NCI-H748 (cell line): ENCODE measurements around the gene RDM1.
"Not testable (repeated sequence)": the region's sequence is repeated elsewhere in the genome, so short reads cannot be mapped to it uniquely, and the experiment has no call there.

Experiments
- DNase-seq: peaks from one replicate; lab custom pipeline; 2025; ENCODE audit not compliant: unreplicated experiment; lab: John Stamatoyannopoulos, UW

Gene RDM1, protein sequence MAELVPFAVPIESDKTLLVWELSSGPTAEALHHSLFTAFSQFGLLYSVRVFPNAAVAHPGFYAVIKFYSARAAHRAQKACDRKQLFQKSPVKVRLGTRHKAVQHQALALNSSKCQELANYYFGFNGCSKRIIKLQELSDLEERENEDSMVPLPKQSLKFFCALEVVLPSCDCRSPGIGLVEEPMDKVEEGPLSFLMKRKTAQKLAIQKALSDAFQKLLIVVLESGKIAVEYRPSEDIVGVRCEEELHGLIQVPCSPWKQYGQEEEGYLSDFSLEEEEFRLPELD

GRCh38 chr17:35930211-35931065, at the start of gene RDM1:
Gene RDM1 (minus strand): TSS chr17:35930773. CDS start chr17:35930727, 46 bp downstream.
- peak; percentile 90 for DNase-seq

DNA sequence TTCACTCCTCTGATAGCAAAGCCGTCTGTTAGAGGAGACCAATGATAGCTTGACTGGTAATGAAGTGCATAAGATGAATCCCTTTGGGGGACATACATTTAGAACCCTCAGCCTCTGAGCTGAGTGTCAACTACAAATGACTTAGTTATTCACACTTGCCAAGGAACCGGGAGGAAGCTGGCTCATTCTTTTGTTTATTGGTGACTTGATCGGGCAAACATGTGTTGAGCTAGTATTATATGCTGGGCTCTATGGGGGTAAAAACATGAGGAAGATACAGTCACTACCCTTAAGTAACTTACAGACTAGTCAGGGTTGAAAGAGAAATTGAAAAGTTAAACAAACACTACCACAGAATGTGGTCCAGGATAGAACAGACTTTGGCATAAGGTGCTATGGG, 47.8 kb upstream of the RDM1 start:
- no peak for DNase-seq

- DNase-seq = no peak
Observed at GRCh38 chr17:35977509-35977908, 46.9 kb upstream of the RDM1 start.

DNA sequence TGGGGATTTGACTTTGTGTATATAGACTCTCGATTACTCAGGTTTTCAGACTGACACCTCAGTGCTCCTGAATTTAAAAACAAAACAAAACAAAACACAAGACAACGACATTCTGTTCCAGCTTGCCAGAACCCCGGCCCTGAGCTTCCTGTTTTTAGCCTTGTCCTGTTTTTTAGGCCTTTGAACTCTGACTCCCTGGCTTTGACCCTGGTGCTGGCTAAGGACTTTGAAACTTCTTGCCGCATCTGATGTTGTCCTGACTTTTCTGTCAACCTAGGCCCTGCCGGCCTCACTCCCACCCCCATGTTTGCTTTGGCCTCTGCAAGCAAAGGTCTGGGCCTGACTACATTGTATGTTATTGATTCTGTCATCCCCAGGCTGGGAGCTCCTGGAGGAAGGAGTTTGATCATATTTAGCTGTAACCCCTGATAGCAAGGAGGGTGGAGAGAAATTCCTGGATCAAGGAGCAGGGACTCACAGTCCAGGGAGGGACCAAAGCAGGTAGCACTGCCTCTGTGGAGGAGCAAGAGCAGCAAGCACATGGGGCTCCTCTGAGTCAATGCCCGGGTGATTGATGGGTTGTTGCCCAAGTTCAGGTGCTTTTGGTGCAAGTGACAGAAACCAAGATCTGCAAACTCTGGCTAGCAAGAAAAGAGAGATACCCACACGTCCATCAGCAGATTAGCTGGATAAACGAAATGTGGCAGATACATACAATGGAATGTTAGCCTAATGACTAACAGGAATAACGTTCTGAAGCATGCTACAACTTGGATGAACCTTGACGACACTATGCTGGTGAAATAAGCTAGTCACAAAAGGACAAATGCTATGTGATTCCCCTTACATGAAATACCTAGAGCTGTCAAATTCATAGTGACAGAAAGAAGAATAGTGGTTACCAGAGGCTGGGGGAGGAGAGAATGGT, 43.0 kb upstream of the RDM1 start:
- no peak for DNase-seq

- DNase-seq = no peak
Observed at GRCh38 chr17:35972945-35973332, 42.4 kb upstream of the RDM1 start.

- no peak for DNase-seq
Observed at GRCh38 chr17:35972535-35972934, 42.0 kb upstream of the RDM1 start.

GRCh38 chr17:35972066-35972465, 41.5 kb upstream of the RDM1 start:
- no peak for DNase-seq

GRCh38 chr17:35969558-35970380, 39.2 kb upstream of the RDM1 start:
- peak; percentile 71 for DNase-seq

DNA sequence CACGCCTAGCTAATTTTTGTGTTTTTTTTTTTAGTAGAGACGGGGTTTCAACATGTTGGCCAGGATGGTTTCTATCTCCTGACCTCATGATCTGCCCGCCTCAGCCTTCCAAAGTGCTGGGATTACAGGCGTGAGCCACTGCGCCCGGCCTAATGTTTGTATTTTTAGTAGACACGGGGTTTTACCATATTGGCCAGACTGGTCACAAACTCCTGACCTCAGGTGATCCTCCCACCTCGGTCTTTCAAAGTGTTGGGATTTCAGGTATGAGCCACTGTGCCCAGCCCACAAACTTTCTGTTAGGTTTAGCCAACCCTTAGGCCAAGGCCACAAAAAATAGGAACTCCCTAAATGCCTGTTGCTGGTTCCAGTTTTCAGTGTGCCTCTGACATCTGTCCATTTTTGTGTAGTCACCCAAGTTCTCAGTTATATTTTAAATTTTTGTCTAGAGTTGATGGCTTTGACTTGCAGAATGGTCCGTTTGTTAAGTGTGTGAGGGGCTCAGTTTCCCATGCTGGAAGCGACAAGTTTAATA, 38.0 kb upstream of the RDM1 start:
- DNase-seq = no peak

DNA sequence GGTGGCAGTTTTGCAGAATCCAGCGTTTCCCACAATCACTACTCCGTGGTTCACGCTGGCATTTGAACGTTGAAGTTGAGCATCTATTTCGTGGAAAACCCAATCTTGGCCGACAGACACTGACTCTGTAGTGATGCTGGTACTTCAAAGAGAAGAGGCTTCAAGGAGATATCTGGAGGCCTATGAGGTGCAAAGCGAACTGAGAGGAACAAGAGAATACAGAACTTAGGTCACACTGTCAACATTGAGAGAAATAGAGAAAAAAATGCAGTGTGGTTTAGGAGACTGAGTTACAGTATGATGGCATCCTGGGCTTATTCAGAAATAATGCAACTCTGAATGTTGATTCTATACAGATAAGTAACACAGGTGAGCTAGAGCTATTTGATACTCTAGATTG, 34.7 kb upstream of the RDM1 start:
- DNase-seq = no peak

GRCh38 chr17:35963663-35964062, 33.1 kb upstream of the RDM1 start:
- no peak for DNase-seq

DNA sequence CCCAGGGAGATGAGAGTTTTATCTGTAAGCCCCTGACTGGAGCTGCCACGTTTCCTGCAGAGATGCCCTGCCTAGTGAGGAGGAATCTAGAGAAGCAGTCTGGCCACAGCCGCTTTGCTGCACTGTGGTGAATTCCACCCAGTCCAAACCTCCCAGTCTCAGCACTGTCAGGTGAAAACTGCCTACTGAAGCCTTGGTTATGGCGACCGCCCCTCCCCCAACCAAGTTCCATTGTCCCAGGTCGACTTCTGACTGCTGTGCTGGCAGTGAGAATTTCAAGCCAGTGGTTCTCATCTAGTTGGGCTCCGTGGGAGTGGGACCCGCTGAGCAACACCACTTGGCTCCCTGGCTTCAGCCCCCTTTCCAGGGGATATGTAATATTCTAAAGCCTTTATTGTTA, 23.1 kb upstream of the RDM1 start:
- no peak for DNase-seq

DNA sequence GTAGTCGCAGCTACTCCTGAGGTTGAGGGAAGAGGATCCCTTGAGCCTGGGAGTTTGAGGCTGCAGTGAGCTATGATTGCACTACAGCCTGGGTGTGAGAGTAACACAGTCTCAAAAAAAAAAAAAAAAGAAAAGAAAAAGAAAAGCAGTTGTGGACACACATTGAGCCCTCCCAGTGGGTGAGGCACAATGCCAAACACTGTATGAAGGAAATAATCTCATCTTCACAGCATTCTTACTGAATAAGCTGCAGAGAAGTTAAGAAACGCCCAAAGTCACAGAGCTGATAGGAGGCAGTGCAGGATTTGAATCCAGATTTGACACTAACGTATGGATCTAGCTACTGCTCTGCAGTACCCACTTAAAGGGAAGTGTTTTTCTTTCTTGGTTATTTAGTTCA, 18.8 kb upstream of the RDM1 start:
- no peak for DNase-seq

DNA sequence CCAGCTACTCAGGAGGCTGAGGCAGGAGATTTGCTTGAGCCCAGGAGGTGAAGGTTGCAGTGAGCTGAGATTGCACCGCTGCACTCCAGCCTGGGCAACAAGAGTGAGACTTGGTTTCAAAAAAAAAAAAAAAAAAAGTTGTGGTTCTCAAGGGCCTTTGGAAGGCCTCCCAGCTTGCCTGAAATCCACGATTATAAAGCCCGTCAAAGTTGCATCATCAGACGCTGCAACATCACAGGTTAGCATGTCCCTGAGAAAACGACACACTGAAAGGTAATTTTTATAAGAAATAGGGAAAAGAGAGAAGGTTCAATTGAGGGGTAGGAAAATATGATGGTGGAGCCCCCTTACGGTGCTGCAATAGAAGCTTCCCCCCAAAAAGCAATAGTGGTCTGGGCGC, 17.5 kb upstream of the RDM1 start:
- no peak for DNase-seq

- peak; percentile 67 for DNase-seq
Observed at GRCh38 chr17:35947156-35947585, 16.6 kb upstream of the RDM1 start.

- DNase-seq = no peak
Observed at GRCh38 chr17:35944151-35944550, 13.6 kb upstream of the RDM1 start.

GRCh38 chr17:35943537-35943936, 13.0 kb upstream of the RDM1 start, which contains the start of gene LYZL6:
Gene LYZL6 (minus strand): TSS chr17:35943713. CDS start chr17:35939356, 4,357 bp downstream.
- DNase-seq = no peak

DNA sequence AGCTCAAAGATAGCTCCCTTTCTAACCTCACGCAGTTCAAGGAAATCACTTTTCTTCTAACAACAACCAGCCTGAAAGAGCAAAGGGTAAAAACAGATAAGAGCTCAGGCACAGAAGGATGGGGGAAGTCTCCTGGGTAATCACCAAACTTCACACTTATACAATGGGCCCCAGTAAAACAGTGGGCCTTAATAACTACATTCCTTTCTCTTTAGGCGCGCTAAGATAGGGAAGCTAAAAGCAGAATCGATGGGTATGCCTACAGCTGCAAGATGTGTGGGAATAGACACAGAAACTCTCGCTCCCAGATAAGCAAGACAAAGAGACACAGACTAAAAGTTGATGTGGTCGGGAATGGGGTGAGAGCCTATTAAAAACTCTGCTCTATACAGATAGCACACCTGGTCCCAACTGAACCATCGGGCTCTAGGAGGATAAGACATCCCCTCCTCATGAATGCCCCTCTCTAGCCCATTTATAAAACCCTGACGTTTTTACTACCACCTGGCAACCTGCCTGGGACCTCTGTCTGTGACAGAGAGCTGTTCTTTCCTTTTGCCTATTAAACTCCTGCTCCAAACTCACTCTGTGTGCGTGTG, 12.1 kb upstream of the RDM1 start:
- no peak for DNase-seq

DNA sequence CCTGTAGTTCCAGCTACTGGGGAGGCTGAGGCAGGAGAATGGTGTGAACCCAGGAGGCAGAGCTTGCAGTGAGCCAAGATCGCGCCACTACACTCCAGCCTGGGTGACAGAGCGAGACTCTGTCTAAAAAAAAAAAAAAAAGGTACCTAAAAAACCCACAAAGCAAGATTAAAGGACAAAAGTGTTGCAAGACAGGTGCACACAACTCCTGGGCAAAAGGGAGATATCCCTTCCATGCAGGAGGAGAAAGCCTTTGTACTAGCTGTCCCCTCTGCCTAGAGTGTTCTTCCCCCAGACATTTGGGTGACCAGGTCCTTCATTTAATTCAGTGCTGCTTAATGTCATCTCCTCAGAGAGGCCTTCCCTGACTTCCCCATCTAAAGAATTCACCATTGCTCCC, 7.9 kb upstream of the RDM1 start:
- DNase-seq = not testable (repeated sequence)

DNA sequence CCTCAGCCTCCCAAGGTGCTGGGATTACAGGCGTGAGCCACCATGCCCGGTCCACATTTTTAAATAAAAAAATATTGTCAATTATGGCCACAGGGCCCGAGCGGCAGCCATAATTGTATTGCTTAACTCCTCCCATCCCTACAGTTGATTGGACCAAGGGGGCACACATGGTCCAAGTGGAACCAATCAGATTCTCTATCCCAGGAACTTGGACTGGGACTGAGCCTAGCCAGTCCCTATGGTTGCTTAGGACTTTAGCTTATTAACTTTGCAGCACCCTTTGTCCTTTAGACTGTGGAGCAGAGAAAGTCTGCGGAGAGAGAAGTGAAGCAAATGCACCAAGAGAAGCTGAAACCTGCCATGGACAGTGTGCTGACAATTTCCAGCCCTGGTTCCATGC, 5.5 kb upstream of the RDM1 start:
- no peak for DNase-seq
